Measurements from ENCODE around the gene MEAK7.

The MEAK7 gene

GRCh38 chr16:84487358-84487757 lies 17.1 kb downstream of the MEAK7 start:
- DNase-seq (ENCODE audit: low spot score): no peak

DNA sequence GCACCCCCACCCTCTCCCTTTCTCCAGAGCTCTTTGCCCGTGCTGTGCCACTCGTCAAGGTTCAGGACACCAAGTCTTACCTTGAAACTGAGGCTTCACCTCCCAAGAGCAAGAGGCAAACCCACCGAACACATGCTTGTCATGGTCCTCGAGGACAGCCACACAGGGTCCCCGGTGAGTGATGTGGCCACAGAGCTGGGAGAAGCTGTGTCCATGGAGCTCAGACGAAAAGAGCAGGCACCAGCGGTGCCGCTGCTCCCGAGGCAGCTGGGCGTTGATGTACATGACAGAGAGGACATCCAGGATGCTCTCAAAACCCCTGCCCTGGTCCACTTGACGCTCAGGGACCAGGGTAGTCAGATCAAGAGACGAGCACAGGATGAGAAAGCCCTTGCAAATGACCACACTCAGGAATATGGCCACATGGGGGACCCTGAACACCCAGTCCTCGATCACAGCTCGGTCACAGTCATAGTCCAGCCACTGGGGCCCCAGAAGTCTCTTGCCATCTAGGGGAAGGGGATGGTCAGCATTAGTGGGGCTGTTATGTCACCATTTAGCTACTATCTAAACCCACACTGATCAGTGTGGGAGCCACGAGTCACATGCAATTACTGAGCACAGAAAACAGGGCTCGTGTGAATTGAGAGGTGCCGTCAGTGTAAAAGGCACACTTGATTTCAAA lies 17.8 kb downstream of the MEAK7 start:
- no peak for DNase-seq (ENCODE audit: low spot score)

DNA sequence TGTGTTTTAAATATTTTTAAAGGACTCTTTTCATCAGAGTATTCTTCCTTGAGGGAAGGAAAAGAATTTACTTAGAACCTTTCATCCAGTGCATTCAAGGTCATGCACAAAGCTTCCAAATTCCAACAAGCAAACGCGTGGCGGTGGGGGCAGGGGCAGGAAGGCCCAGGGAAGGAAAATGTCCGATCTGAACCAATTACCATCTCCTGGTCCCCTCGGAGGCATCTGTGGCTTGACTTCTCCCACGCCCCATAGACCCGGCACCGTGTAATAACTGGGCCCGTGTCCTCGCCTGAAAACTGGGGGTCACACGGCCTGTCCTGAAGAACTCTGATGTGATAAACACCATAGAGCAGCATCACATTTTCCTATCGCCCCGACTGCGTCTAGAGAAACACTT lies 18.3 kb downstream of the MEAK7 start:
- no peak for DNase-seq (ENCODE audit: low spot score)

GRCh38 chr16:84485255-84486010 lies 19.0 kb downstream of the MEAK7 start:
- no peak for DNase-seq (ENCODE audit: low spot score)

- DNase-seq (ENCODE audit: low spot score): no peak
Observed at GRCh38 chr16:84484579-84485254, 19.7 kb downstream of the MEAK7 start.

- no peak for DNase-seq (ENCODE audit: low spot score)
Observed at GRCh38 chr16:84483882-84484565, 20.4 kb downstream of the MEAK7 start.

GRCh38 chr16:84482951-84483881 lies 21.2 kb downstream of the MEAK7 start:
- DNase-seq (ENCODE audit: low spot score): no peak

DNA sequence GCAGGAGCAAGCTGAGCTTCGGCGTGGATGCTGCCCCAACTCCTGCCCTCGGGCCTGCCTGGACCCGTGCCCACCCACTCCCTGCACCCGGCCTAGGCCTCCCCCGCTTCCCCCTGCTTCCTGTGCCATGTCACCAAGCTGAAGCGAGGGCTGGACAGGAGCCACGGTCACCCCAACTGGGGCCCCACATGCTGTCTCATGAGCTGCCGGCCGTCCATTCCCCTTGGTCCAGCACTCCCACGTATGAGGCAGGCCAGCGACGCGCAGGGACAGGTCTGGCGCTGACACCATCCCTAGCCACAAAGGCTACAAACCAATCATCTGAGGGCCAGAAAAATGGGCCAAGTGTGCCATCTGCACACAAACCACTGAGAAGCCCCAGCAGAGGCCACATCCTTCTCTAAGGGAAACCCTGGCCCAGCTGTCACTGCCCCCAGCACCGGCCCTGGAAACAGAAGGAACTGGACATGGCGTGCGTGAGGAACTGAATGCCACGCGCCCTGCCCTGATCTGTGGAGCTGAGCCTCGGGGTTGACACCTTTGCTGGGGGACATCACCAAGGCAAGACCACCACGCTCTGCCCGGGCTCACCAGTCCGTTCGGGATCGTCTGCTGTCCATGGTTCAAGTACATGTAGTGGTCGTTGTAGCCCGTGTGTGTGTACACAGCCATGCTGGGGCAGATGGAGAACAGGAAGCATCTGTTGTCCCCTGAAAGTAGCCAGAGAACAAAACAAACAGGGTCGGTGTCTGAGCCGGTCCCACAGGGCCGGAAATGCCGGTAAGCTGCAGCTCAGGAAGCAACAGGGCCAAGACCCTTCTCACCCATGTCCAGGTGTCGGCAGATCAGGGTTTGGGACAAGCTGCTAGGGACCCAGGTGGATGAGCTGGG lies 22.2 kb downstream of the MEAK7 start:
- no peak for DNase-seq (ENCODE audit: low spot score)

DNA sequence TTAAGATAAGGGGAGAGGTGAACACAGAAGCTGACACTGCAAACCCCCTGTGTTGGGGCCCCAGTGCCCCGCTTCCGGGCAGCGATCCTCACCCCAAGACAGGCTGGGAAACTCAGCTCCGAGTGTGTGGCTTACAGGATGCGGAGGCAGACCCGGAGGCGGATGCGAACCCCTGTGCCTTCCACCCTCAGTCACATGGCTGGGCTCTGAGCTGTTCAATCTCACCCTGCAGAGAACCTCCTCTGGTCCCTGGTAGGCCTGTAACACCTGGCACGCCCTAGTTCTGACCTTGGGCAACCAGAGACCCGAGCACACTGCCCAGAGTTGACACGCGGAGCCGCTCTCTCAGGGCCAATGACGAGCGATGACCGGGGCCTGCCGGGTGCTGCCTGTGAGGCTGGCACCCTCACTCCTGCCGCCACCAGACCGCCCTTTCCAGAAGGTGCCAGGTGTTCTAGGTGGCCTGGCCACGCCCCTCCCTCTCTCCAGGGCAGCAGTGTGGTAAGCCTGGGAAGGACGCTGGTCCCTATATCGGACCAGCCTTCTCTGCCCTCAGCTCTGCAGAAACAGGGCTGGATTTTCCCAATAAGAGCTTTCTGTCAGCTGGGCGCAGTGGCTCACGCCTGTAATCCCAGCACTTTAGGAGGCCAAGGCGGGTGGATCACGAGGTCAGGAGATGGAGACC lies 23.3 kb downstream of the MEAK7 start:
- no peak for DNase-seq (ENCODE audit: low spot score)

DNA sequence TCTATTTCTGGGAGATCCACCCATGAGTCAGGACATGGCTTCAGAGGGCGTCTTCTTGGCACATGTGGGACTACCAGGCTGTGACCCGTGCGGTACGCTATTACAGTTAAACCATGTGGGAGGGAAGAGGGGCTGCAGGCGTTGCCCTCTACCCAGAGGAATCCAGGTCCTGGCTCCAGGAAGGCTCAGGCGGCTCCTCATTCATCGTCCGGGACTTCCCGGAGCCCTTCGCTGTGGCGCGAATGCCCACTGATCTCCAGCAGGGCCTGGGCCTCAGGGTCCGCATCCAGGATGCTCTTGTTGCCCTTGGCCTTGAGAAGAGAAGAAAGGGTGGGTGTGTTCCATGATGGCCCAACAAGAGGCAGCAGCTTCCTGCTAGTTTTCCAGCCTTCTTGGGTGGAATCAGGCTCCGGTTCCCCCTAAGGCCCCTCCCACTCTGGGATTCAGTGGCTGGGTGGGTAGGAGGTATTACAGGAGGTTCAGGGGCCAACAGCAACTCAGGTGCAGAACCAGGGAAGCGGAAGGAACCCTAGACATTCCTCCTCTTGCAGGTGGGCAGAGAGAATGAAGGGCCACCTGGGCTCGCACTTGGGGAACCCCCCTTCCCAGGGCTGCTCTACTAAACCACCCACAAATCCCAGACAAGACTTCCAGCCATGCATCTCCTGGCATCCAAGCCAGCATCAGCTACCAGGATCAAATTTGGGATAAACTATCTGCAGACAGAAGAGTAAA lies 24.6 kb downstream of the MEAK7 start:
- no peak for DNase-seq (ENCODE audit: low spot score)

DNA sequence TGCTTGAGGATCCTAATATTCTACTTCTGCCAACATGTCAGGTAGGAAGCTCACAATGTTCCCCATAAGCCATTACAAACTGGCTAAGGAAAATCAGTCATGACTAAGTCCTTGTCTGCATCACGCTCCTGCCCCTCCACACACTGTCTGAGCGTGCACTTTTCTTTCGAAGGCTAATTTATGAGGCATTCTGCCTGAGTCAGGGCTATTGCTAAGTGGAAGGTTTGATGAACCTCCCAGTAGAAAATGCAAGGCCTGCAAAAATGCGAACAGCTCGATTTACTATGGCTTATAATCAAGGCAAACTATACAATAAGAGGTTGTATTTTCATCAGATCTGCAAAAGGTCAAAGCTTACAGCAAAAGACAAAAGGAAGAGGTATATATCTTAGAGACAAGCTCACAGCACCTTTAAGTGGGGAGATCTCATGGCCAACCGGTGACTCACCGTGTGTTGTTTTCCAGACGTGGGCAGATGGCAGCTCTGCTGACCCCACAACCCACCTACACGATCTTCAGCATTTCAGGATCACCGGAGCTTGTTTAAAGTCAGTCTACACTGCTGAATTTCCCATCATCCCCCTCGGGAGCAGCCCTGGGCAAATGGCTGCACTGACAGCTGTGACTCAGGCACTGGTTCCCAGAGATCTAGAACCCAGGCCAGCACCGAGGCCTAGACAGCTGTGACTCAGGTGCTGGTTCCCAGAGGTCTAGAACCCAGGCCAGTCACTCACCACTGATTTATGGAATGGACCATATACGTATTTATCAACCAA lies 26.1 kb downstream of the MEAK7 start:
- no peak for DNase-seq (ENCODE audit: low spot score)

DNA sequence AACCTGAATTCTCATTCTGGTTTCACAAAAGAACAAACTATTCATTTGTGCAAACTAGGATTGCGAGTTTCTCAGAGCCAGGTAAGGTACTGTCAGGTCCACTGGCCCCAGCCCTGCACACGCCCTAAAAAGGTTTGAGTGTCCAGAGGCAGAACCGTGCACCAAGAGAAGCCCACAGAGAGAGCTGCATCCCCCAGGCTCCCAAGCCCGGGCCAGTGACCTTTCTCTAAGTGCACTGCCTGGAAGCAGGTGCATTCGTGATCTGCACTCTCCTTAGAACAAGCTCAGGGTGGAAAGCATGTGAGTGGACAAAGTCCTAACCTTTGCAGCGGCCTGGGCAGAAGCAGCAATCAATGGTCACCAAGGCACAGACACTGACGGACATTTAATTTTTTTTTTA lies 26.8 kb downstream of the MEAK7 start:
- DNase-seq (ENCODE audit: low spot score): no peak

GRCh38 chr16:84476401-84476800 lies 28.1 kb downstream of the MEAK7 start:
- no peak for DNase-seq (ENCODE audit: low spot score)

DNA sequence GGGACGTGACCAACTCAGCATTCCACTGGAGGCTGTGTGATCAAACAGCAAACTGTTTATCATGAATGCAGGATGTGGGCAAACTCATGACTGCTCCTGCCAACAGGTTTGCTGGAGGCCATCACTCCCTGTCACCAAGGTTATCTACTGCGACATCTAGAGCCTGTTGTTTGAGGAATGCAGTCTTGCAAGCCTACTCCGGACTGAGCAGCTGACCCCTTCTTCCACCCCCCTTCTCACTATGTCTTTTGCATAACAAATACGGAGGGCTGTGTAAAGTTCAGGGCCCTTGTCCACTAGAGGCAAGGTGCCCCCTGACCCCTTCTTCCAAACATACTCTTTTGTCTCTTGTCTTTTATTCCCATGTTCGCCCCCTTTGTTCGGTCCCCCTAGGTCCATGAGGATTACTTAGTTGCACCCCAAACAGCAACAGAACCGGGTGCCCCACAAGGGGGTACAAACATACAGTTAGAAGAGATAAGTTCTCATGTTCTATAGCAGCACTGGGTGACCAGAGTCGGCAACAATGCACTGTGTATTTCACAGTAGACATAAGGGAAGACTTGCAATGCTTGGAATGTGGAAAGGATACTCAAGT lies 28.7 kb downstream of the MEAK7 start:
- DNase-seq (ENCODE audit: low spot score): no peak

GRCh38 chr16:84471966-84472365 lies 32.5 kb downstream of the MEAK7 start:
- no peak for DNase-seq (ENCODE audit: low spot score)

- no peak for DNase-seq (ENCODE audit: low spot score)
Observed at GRCh38 chr16:84471316-84471715, 33.1 kb downstream of the MEAK7 start.

GRCh38 chr16:84467709-84468108 lies 36.8 kb downstream of the MEAK7 start:
- no peak for DNase-seq (ENCODE audit: low spot score)

GRCh38 chr16:84467256-84467655 lies 37.2 kb downstream of the MEAK7 start:
- no peak for DNase-seq (ENCODE audit: low spot score)

Data from CD4-positive, alpha-beta T cell treated with Interleukin-2 at 100 ng/mL for 4 hours (primary cell).